Iris pigment epithelial cell (primary cell): Measurements from ENCODE around the gene MAP7.
"Not testable (repeated sequence)": the region's sequence is repeated elsewhere in the genome, so short reads cannot be mapped to it uniquely, and the experiment has no call there.

Source experiments
- DNase-seq: peaks from one replicate; pipeline ENCODE4 v3.0.0-alpha.2; 2011; ENCODE audit warnings: low read depth

Gene MAP7

DNA sequence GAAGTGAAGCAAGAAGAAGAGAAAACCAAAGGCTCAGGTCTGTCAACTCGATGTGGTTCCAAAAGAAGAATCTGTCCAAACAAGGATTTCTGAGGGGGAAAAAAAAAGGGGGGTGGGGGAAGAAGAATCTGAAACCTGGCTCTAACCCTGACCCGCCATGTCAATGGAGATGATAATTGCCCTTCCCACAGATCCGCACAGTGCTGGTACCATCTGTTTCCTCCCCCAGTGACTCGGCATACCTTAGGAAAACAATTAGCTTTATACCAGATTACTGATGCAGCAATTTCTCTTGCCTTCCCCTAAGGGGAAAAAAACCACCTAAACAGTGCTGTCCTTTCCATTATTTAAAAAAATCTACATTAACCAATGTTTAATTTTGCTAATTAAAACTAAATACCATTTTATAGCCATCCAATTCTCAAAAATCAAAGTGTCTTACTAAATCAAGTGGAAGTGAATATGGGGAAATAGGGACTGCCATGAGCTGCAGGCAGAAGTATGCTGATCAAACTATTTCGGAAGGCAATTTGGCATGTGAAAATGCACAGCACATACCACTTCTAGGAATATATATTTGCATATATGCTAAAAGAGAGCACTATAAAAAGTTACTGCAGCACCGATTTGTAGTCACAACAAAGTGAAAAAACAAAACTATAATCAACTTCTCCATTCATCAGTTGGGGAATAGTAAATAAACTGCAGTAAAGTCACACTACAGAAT lies 46.8 kb downstream of the MAP7 start:
- no peak for DNase-seq

DNA sequence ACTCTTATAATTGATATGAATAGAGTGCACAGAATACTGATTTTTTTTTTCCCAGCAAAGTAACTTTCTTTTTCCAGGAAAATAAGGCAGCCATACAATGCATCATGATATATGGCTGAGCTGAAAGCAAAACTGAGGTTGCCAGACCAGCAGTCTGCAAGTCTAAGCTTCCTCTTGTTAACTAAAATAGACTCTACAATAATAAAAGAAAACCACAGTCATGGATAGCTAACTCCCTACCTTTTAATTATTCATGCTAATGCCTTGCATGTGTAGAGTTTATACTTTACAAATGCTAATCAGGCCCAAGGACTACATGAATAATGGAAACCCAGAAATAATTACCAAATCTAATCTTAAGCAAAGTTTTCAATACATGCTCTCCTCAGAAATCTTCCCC lies 47.4 kb downstream of the MAP7 start:
- no peak for DNase-seq

DNA sequence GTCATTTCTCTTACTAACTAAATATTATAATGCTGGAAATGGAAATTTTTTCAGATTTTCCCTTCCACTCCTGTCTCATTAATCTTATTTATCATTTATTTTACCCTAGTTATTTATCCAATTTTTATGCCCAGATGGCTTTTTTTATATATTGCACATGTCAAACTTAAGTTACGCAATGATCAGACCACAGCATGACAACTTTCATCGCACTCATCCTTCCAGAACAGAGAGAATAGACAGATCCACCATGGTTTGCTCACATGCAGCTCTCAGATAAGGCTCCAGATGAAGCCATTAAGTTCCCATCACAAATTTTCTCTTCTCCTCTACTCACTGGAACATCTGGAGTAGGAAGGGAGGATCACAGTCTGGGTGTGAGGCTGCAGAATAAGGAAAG lies 48.7 kb downstream of the MAP7 start:
- DNase-seq = no peak

DNA sequence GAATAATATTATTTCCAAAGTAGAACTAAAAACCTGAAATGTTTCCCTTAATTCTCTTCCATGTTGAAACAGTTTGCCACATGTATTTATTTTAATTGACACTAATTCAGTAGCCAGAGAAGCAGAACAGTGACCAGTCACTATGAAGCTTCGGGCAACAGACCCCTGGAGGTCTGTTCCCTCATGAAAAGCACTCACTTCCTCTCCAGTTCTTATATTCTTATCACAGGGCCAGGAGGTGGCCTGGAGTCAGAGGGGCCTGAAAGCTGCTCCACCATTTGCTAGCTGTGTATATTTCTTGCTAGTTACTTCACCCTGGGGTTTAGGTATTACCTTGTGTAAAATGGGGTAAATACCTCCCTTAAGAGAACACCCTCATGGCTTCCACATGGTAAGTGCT lies 49.1 kb downstream of the MAP7 start:
- no peak for DNase-seq

DNA sequence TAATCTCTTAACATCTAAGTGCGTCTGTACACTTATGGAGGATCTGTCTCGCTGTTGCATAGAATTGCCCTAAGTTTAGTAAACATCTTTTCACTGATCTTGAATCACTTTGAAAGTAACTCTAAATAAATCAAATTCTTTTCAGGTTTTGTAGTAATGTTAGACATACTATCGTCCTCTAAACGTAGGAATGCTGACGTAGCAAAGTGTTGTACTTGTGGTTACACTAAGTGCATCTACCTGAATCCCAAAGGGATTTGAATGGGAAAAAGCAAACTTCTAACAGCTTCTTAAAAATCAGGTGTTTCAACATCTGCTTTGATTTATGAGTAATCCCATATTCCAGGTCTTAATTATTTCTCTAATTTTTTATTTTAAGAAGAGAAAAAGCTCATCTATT lies 49.8 kb downstream of the MAP7 start:
- no peak for DNase-seq

DNA sequence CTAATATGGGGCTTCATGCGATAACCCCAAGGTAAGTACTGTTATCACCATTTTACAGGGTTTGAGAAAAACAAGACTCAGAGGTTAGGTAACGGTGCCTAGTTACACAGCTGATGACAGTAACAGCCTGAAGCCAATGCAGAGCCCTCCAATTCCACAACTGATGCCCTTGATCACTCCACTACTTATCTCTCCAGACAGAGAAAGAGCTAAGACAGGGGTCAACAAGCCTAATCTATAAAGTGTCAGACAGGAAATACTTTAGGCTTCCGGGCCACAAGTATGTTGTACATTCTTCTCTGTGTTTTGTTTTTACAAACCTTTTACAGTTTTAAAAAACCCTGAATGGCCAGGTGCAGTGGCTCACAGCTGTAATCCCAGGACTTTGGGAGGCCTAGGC lies 50.9 kb downstream of the MAP7 start:
- DNase-seq = no peak

DNA sequence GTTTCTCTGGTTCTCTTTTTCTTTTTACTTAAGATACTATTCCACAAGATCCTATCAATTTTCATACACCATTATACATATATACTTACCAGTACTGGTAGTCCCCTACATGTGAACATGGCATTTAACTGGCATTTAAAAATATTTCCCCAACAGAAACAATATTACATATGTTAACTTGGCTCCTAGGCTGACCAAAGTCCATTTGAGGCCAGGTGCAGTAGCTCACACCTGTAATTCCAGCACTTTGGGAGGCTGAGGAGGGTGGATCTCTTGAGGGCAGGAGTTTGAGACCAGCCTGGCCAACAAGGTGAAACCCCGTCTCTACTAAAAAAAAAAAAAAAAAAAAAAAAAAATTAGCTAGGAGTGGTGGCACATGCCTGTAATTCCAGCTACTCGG lies 53.8 kb downstream of the MAP7 start:
- not testable (repeated sequence) for DNase-seq

DNA sequence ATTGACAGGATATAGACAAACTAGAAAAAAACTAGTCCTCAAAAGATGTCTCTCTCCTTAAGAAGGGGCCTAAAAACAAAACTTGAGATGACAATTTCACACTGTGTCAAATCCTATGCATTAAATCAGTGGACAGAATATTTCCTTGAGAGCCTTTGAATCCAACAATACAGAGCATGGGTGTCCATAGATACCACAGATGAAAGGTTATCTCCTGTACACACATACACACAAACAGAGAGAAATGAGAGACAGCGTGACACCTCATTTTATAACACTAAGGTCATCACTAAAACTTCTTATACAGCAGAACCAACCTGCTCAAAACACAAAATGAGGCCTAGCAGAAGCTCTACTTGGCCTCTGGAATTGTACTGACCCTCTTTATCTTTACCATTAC lies 55.5 kb downstream of the MAP7 start:
- DNase-seq = no peak

DNA sequence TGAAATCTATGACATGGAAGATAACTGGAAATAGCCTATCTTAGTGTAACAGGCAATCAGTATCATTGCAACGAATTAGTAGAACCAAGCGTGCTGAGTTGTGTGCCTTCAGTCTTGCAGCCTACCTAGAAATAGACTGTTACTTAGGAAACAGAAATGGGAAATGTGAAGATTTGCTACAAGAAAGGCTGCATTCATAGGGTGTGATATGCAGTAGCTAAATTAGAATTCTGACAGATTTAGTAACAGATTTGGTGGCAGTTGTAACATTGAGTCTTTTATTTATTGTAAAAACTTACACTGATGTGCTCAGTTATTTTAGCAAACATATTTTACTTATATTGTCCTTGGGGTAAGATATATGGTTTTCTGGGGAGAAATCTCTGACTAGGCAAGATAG lies 56.2 kb downstream of the MAP7 start:
- DNase-seq = no peak

DNA sequence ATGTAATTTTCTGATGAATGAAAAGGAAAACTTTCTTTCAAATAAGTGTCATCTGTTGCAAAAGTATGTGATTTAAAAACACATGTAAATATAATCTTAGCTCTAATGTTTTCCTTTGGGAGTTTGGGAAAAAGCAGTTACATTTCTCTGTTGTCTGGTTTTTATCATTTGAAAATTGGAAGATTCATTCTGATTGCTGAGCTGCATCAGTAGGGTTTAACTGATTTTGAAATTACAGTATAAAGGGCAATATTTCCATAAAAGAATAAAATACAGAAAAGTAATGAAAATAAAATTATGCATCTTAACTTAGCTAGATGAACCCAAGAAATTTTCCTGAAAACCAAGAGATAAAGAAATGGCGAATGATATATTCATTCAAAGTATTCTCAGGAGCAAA lies 57.8 kb downstream of the MAP7 start:
- no peak for DNase-seq

DNA sequence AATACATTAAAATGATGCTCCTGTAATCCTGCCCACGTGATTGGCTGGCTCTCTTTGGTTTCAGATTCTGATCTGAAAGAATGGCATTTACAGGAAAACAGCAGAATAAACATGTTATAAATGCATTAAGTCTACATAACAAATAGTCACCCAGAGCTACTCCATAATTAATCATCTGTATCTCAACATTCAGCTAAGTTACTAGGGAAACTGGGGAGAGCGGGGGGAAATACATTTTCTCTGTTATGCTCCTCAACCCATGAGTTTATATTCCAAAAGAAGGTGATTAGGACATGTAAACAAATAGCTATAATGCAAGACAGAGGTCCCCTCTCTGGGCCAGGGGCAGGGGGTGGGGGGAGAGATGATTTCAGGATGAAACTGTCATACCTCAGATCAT lies 58.5 kb downstream of the MAP7 start:
- DNase-seq = no peak

DNA sequence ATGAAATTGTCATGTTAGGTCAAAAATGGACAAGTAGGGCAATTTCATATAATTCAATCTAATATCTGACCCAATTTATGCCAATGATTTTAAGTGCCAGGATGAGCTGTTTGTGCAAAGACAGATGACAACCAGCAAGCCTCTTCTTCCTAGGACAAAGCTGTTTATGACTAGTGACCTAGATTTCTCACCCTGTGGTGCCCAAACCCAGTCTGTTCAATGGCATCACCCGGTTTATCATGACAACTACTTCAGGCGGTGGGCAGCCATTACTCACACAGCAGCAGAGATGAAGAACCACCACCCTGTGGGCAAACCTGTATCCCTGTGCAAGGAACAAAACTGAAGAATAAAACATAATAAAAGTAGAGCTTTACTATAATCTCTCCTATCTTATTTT lies 59.0 kb downstream of the MAP7 start:
- no peak for DNase-seq

DNA sequence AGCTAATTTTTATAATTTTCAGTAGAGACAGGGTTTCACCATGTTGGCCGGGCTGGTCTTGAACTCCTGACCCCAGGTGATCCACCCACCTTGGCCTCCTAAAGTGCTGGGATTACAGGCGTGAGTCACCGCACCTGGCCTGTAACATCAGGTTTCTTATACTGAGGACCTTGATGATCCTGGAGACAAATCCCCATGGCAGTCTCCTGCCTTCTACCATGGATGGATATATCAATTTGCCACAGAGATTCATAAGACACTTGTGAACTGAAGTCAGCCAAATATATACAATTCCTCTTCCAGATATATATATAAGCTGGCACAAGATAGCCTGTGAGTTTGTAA lies 60.6 kb downstream of the MAP7 start:
- DNase-seq = not testable (repeated sequence)

DNA sequence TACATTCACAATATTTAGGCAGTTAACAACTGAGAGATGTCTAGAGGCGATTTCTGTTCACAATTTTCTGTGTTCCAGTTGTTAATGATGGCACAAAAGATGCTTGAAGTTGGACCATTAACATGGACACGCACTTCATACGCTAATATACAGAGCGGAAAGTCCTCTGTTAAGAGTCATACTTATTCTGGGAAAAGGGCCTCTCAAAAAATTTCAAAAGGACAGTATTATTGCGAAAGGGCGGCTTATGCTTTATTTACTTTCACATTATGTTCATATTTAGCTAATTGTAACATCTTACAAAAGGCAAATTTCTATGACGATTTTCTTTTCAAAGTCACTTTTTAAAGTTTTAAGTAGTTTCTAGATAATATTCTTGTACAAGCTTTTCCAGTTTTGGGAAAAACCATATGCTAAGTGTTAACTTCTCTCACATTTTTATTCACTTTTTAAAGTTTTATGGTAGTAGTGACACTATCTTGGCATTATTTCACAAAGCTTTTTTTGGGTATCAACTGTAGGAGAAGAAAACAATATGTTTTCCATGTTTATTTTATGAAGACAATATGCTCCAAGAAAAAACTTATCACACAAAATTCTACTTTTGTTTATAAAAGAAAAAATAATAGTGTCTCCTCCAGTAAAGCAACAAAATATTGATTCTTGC lies 62.3 kb downstream of the MAP7 start:
- peak; percentile 17 for DNase-seq

DNA sequence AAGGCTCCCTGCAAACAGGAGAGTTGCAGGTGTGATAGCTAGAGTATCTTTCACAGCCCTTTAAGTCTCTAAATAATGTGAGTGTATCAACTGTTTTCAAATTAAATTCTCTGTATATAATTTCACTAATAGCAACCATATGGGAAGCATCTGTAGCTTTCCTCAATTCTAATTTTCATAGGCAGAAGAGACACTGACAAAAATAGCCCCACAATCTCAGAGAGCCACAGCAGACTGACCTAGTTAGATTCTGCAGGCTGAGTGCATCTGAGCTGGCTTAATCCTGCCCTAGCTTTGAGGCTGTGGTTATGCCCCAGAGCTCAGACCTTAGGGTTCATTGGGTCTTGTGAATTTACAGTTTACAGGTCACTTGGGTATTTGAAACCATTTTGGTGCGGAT lies 63.9 kb downstream of the MAP7 start:
- no peak for DNase-seq

DNA sequence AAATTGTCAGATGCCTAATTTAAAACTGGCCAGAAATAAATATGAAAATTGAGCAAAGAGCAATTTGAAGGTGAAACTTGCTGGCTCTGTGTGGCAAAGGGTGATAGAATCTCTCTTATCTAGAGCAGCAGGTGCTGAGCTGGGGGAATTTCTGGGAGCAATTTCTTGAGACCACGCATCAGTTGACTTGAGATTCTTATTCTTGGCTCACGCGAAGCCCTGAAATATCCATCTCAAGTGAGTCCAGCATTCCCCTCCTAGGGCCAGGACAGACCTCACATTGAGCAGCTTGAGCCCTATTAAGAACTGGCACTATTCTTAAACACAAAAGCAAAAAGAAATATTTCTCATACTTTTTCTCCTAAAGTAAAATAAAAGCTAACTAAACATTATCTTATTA lies 66.3 kb downstream of the MAP7 start:
- no peak for DNase-seq

DNA sequence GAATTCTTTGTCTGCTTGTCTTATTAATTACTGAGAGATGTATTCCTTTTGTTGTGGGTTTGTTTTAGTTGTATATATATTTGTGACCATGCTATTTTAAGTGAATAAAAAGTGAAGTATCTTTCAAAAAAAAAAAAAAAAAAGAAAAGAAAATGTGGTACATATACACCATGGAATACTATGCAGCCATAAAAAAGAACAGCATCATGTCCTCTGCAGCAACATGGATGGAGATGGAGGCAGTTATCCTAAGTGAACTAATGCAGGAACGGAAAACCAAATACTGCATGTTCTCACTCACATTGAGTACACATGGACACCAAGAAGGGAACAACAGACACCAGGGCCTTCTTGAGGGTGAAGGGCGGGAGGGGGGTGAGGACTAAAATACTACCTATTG lies 67.2 kb downstream of the MAP7 start:
- DNase-seq = not testable (repeated sequence)

DNA sequence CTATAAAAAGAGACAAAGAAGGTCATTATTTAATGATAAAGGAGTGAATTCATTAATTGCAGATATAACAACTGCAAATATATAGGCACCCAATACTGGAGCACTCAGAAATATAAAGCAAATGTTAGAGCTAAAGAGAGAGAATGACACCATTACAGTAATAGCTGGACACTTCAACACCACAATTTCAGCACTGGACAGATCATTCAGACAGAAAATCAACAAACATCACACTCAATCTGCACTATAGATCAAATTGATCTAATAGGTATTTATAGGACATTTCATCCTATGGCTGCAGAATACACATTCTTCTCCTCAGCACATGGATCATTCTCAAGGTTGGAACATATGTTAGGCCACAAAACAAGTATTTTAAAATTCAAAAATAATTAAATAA lies 72.7 kb downstream of the MAP7 start:
- DNase-seq = no peak

DNA sequence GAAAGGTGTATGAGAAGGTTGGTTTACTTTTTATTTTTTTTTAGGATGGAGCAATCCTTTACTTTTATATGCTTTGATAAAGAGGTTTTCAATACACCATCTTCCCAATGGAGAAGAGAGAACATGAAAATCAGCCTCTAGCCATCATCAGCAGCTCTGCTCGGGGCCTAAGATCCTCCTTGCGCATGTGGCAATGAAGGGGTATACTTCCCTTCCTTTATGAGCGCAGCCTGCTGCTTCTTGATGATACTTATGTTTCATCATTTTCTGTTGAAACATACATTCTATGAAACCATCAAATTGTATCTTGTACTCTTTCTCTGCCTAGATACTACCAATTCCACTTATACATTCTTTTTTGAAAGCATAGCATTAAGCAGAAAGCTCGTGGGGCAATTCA lies 74.5 kb downstream of the MAP7 start:
- no peak for DNase-seq

DNA sequence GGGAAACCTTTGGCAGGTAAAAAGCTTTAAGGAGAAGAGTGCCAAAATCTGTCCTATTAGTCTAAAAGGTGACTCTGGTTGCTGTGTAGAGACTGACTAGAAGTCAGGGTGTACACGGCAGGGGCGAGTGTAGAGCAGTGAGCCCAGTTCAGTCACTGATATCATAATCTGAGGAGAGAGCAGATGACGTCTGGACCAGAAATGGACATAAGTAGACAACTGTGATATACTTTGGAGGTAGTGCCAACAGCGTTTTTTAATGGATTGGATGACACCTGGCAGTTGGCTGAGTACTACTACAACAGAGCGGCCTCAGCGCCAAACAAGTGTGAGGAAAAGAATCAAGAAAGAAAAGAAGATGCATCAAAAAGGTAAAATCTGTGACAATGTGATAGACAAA lies 76.0 kb downstream of the MAP7 start:
- no peak for DNase-seq

DNA sequence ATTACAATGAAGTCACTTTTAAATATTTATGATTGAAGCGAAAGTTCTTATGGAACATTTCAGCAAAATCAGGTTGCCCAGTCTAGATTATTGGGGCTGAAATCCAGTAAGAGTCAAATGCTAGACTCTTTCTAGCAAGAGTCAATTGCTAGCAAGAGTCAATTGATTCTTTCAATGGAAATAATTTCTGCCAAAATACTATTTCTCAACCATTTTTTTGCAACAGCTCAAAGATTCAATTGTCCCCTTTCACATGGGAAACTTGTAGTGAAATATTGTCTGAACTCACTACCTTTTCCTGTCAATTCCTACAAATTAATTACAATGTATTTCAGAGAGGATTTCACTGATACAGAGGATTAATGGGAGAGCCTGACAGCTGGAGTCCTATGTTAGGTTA lies 78.3 kb downstream of the MAP7 start:
- DNase-seq = no peak

DNA sequence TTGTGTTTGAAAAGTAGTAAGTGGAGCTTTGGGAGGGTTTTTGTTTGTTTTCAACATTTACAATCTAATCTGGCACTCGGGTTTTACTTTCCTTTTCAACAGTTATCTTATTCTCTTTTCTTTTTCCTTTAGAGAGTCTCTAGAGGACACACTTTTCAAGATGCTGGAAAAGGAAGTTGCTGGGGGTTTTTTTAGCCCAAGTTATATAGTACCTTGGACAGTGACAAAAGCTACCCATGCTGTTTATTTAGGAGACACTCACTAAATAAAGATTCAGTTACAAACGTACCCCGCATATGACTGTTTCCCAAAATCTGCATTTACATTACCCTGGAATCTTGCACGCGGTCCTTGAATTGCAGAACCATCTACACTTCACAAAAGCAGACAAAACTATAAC lies 78.8 kb downstream of the MAP7 start:
- no peak for DNase-seq

DNA sequence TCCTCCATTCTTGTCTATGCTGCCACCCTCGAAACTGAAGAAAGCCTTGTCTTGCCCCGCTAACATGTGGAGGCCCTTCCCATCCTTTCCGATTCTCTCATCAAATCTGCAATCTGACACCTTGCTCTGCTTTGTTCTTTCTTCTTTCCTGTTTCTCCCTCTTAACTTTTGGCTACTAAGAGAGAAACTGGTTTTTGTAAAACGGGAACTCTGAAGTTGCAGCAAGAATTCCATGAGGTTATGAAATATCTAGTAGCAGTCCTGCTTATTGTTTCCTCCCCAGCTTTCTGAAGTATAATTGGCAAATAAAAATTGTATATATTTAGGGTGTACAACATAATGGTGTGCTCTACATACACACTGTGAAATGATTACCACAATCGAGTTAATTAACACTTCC lies 80.2 kb downstream of the MAP7 start:
- no peak for DNase-seq

DNA sequence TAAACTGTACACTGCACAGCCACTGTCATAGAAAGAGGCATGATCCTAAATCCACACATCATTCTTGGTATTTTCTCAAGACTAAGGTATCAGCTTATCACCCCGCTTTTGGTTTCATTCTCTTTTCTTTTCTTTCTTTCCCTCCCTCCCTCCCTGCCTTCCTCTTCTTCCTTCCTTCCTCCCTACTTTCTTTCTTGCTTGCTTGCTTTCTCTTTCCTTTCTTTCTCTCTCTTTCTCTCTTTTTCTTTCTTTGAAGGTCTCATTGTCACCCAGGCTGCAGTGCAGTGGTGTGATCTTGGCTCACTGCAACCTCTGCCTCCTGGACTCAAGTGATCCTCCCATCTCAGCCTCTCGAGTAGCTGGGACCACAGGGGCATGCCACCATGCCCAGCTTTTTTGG lies 81.1 kb downstream of the MAP7 start:
- no peak for DNase-seq
